K562 (cell line): ENCODE data around the gene NPR2. TPM values are rescaled to one million over a fixed set of nuclear protein-coding genes. Genes with fewer than 3 reads are reported as not detected.
A peak's percentile ranks its signal among the peaks of the same experiment; 100 is the strongest.

ENCODE experiments used
- ATAC-seq: fragments of 200-7000 bp; cut with Tn5 transposase; 3 replicates; pipeline ENCODE4 v1.9.1; 2020; ENCODE audit warnings: moderate library complexity
- BruUV-seq: library from RNA; stranded (reverse); fragments of 400-500 nt; replicated peaks from 2 replicates; lab custom pipeline; 2021; lab: Mats Ljungman, UMichigan
- CTCF ChIA-PET: fragments of 300-600 bp; formaldehyde crosslinking; extraction: SDS; loops from one replicate; lab custom pipeline; 2021; ENCODE audit warnings: low intra/inter-chr PET ratio; lab: Yijun Ruan, JAX
- POLR2A ChIA-PET: fragments of 300-600, 350-650 bp; sonication (Branson Sonifier 250); formaldehyde crosslinking; extraction: SDS; loops from one replicate; lab custom pipeline; 2021; ENCODE audit warnings: antibody characterized with exemption, inconsistent platforms; lab: Yijun Ruan, JAX
- DNase-seq, 4 experiments: peaks; one replicate each; pipeline versions ENCODE4 v3.0.0 to v3.0.0-alpha.2; 2011 to 2018; ENCODE audit warnings: low spot score in 3 of 4, mixed read lengths in 3 of 4; ENCODE audit errors: extremely low read depth in 1 of 4
- FAIRE-seq: peaks from 2 replicates; lab custom pipeline; 2011; peaks lifted over from hg19 to GRCh38; lab: Jason Lieb, UNC
- H2AFZ ChIP-seq: 2 replicates; pipeline ENCODE4 v1.6.0; 2011; ENCODE audit warnings: low read depth, low read length, control low read depth, inconsistent platforms
- H3K27ac ChIP-seq: fragments of 200-600 bp; 3 replicates; pipeline ENCODE4 v1.8.0; 2011; ENCODE audit warnings: low read depth, mild to moderate bottlenecking, control low read depth, inconsistent platforms, low read length, moderate library complexity, mixed read lengths; ENCODE audit errors: extremely low read depth
- H3K27me3 ChIP-seq, 2 experiments: fragments of 300-600 bp in 1 of 2; 2 replicates in 1 of 2; 3 replicates in 1 of 2; pipeline versions ENCODE4 v1.6.0 to v1.8.0; 2011; ENCODE audit warnings: inconsistent platforms in 2 of 2, low read length in 2 of 2, mild to moderate bottlenecking in 1 of 2, mixed read lengths in 1 of 2, moderate library complexity in 1 of 2; ENCODE audit not compliant: control insufficient read depth in 2 of 2, insufficient read depth in 2 of 2
- H3K36me3 ChIP-seq: fragments of 300-600 bp; 3 replicates; pipeline ENCODE4 v1.8.0; 2011; ENCODE audit warnings: mild to moderate bottlenecking, low read length, inconsistent platforms; ENCODE audit not compliant: control insufficient read depth, insufficient read depth
- H3K4me1 ChIP-seq, 2 experiments: fragments of 200-600 bp in 1 of 2; replicated peaks in 1 of 2; 2 replicates in 1 of 2; 3 replicates in 1 of 2; pipeline versions ENCODE4 v1.5.1 to v1.8.0; 2011; ENCODE audit warnings: inconsistent platforms in 2 of 2, low read length in 2 of 2, mild to moderate bottlenecking in 1 of 2, mixed read lengths in 1 of 2, moderate library complexity in 1 of 2; ENCODE audit not compliant: control insufficient read depth in 2 of 2, insufficient read depth in 2 of 2
- H3K4me2 ChIP-seq: 2 replicates; pipeline ENCODE4 v1.6.1; 2011; ENCODE audit warnings: low read length, control low read depth, inconsistent platforms, mixed read lengths; ENCODE audit not compliant: insufficient read depth
- H3K4me3 ChIP-seq: fragments of 200-600 bp; sonication (generic), shearing (Covaris generic); 2 replicates; pipeline ENCODE4 v1.5.1; 2016; ENCODE audit warnings: control low read depth, inconsistent platforms
- H3K79me2 ChIP-seq: fragments of 200-600 bp; 3 replicates; pipeline ENCODE4 v1.8.0; 2011; ENCODE audit warnings: low read length, inconsistent platforms; ENCODE audit not compliant: control insufficient read depth, insufficient read depth
- H3K9ac ChIP-seq, 2 experiments: 2 replicates each; pipeline versions ENCODE4 v1.6.0 to v1.6.1; 2011; ENCODE audit warnings: low read depth in 2 of 2, low read length in 2 of 2, control low read depth in 1 of 2, inconsistent platforms in 1 of 2, mild to moderate bottlenecking in 1 of 2, mixed read lengths in 1 of 2; ENCODE audit not compliant: insufficient read depth in 1 of 2
- H3K9me1 ChIP-seq: one replicate; pipeline ENCODE4 v1.6.0; 2011; ENCODE audit warnings: inconsistent platforms, mild to moderate bottlenecking, low read length, moderate library complexity; ENCODE audit not compliant: control insufficient read depth, insufficient read depth
- H3K9me3 ChIP-seq: replicated peaks from 2 replicates; pipeline ENCODE4 v1.5.1; 2011; ENCODE audit warnings: low read depth, low read length, inconsistent platforms; ENCODE audit not compliant: control insufficient read depth, insufficient read depth
- H4K20me1 ChIP-seq: replicated peaks from 2 replicates; pipeline ENCODE4 v1.6.1; 2011; ENCODE audit warnings: low read length, inconsistent platforms, mixed read lengths; ENCODE audit not compliant: control insufficient read depth, insufficient read depth
- DPF2 ChIP-seq: fragments of 450-650 bp; IDR thresholded peaks from 2 replicates; pipeline ENCODE4 v1.6.1; 2016
- GABPA ChIP-seq: fragments of 200-800 bp; sonication (Bioruptor generic); conservative IDR thresholded peaks from 2 replicates; pipeline ENCODE4 v1.6.1; 2016; ENCODE audit warnings: low read depth, missing genetic modification characterization, missing compliant biosample characterization
- KDM1A ChIP-seq, 2 experiments: fragments of 450-650 bp; IDR thresholded peaks; 2 replicates each; pipeline ENCODE4 v1.6.1; 2016; ENCODE audit warnings: mild to moderate bottlenecking in 2 of 2
- POLR2G ChIP-seq: fragments of 200-400 bp; formaldehyde crosslinking; IDR thresholded peaks from 2 replicates; pipeline ENCODE4 v1.6.1; 2017; ENCODE audit warnings: low read depth, mild to moderate bottlenecking, antibody characterized with exemption, low read length, moderate library complexity
- SRF ChIP-seq, 2 experiments: fragments of 250-450, 450-650 bp in 1 of 2; sonication (Bioruptor Pico) in 1 of 2; sonication (generic) in 1 of 2; formaldehyde crosslinking; IDR thresholded peaks; 2 replicates each; pipeline versions ENCODE4 v1.5.0 to v1.5.1; 2020 to 2022; ENCODE audit warnings: mild to moderate bottlenecking in 1 of 2, missing genetic modification reagents in 1 of 2
- WGBS: fragments of 100-300 bp; shearing (Covaris generic); methylation state at CpG from one replicate; pipeline ENCODE4 v1.1.6; 2016; ENCODE audit warnings: low coverage, mixed read lengths; ENCODE audit not compliant: insufficient coverage; ENCODE audit errors: missing lambda C conversion rate; 5-methylcytosine and 5-hydroxymethylcytosine counted together
- in situ Hi-C: fragments of 300-500 bp; cut with MboI; formaldehyde crosslinking; loops from 4 replicates; pipeline ENCODE4 v1.15.0; 2018; ENCODE audit warnings: inconsistent platforms, mixed read lengths
- intact Hi-C: fragments of 100-400 bp; cut with micrococcal nuclease; formaldehyde crosslinking; loops from 2 replicates; pipeline ENCODE4 v1.14.2; 2022
- polyA plus RNA-seq, 8 experiments: library from polyadenylated mRNA; depleted of rRNA in 4 of 8; stranded (reverse) in 5 of 8; unstranded in 3 of 8; fragments of >200 nt; fragmentation: Nextera tagmentation in 2 of 8; fragmentation: Illumina TruSeq in 1 of 8; extraction: Ambion mirVana in 2 of 8; extraction: Trizol in 1 of 8; gene quantifications; 2 replicates each; pipeline versions ENCODE4 v1.2.1 to v1.2.3, GENCODE V29; 2011 to 2014; ENCODE audit warnings: inconsistent platforms in 1 of 8, missing spikeins in 1 of 8
- total RNA-seq, 7 experiments: library from RNA; depleted of rRNA in 6 of 7; stranded (reverse); fragments of >200 nt in 6 of 7; fragmentation: Illumina TruSeq in 2 of 7; extraction: Trizol in 2 of 7; gene quantifications; 2 replicates each; pipeline versions ENCODE4 v1.2.1 to v1.2.3, GENCODE V29; 2011 to 2021; ENCODE audit warnings: low replicate concordance in 1 of 7
- TF ChIP-seq, protein P1 (sequence below): fragments of 450-650 bp; IDR thresholded peaks from 2 replicates; pipeline ENCODE4 v1.6.1; 2017; ENCODE audit warnings: antibody characterized with exemption

The NPR2 gene
- total and polyA plus RNA-seq, 9 of the 15 experiments (the other 6 are each of a cell fraction or from before 2014, with no cell fraction given): 2.4 to 12.9 (median 6.0) TPM

DNA sequence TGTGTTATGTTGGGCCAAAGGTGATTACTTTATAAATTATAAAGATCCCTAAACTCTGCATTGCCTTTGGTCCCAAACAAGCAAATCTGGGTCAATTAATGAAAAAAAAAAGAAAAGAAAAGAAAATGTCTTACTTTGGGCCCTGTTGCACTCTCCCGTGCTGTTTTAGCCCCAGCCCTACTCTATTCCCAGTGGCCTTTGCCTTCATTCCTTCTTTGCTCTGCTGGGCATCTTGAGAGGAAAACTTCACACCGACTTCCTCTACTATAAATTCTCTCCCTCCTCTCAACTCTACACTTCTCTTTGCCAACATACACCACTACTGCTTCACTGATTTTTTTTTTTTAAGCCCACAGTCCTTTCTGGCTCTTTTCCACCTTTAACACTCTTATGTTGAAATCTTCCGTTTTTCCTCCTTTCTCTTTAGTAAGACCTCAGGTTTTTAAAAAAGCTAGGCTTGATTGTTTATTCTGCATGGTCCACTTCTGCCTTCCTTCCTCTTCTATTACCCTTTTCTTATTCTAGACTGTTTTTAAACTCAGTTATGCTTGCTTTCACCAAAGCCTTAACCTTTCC, 32.8 kb upstream of the NPR2 start:
- peaks cover 46% of the 10 kb centered on the region for H3K79me2 ChIP-seq
- TF ChIP-seq KDM1A (IDR thresholded peaks at IDR 0.05) (no peak), GABPA (tag) (no peak), DPF2 (no peak), SRF (CRISPR knock-in tag; IDR thresholded peaks at IDR 0.05) (no peak), POLR2G (no peak)
- TF ChIP-seq, protein P1, sequence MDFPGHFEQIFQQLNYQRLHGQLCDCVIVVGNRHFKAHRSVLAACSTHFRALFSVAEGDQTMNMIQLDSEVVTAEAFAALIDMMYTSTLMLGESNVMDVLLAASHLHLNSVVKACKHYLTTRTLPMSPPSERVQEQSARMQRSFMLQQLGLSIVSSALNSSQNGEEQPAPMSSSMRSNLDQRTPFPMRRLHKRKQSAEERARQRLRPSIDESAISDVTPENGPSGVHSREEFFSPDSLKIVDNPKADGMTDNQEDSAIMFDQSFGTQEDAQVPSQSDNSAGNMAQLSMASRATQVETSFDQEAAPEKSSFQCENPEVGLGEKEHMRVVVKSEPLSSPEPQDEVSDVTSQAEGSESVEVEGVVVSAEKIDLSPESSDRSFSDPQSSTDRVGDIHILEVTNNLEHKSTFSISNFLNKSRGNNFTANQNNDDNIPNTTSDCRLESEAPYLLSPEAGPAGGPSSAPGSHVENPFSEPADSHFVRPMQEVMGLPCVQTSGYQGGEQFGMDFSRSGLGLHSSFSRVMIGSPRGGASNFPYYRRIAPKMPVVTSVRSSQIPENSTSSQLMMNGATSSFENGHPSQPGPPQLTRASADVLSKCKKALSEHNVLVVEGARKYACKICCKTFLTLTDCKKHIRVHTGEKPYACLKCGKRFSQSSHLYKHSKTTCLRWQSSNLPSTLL: no peak
- TF ChIP-seq, all 486 proteins: peak for 0
- FAIRE-seq (no peak), DNase-seq (no peak), ATAC-seq (no peak)
- POLR2A ChIA-PET: interaction anchor here (0.6 kb wide), 1 partner anchor 26 kb away, joined by 3 read pairs; no protein-coding TSS in a partner anchor
- peaks cover 1% of the 10 kb centered on the region; the same call in 2 of the 3 replicates for H3K36me3 ChIP-seq
- CTCF ChIA-PET: no interaction called here
- TSS peak; percentile 31 for BruUV-seq
- peak overlapping the region; percentile 86; the same call in 1 of the 2 replicates for H3K4me2 ChIP-seq
- in situ Hi-C loops (no loop called here), intact Hi-C loops (no loop called here)
- no peaks in the 10 kb centered on the region for H3K9me3 ChIP-seq
- no peaks in the 10 kb centered on the region for H3K9me1 ChIP-seq
- WGBS: 38% methylated on average over 3 of the region's 3 CpGs
- no peak overlapping the region for H2AFZ ChIP-seq
- no peak overlapping the region; the same call in 1 of the 2 replicates for H3K4me3 ChIP-seq
- no peaks in the 10 kb centered on the region for H4K20me1 ChIP-seq
- peak overlapping the region in 1 of 2 experiments; percentile 92; a peak in 2 of 4 replicates for H3K9ac ChIP-seq
- no peaks in the 10 kb centered on the region for H3K27me3 ChIP-seq
- no peak overlapping the region for H3K27ac ChIP-seq
- peaks cover 4 to 9% of the 10 kb centered on the region in 2 experiments; a peak in 3 of 5 replicates for H3K4me1 ChIP-seq
